Fibroblast of skin of abdomen (primary cell): ENCODE data around the gene YIF1A.
"Not testable (repeated sequence)": the region's sequence is repeated elsewhere in the genome, so short reads cannot be mapped to it uniquely, and the experiment has no call there.

Source experiments
- DNase-seq: peaks from one replicate; pipeline ENCODE4 v3.0.0-alpha.2; 2013

Gene YIF1A

DNA sequence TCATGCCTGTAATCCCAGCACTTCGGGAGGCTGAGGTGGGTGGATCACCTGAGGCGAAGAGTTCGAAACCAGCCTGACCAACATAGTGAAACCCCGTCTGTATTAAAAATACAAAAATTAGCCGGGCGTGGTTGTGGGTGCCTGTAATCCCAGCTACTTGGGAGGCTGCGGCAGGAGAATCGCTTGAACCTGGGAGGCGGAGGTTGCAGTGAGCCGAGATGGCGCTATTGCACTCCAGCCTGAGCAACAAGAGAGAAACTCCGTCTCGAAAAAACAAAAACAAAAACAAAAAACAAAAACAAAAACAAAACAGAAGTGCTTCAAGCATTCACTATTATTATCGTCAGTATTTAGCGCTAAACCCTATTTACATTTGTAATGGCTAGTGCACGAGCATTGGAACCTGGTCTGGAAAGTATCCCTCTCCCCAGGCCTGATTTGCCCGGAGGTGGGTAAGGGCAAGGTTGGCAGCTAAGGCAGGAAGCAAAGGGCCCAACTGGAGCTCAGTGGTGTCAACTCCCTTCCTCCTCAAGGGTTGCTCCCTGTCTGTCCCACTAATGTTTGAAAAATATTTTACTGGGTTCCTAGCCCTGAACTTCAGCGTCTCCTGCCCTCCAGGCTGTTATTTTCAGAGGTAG is 22.0 kb upstream of the YIF1A start:
- DNase-seq: not testable (repeated sequence)

GRCh38 chr11:66310324-66310723 is 21.4 kb upstream of the YIF1A start:
- DNase-seq: no peak

DNA sequence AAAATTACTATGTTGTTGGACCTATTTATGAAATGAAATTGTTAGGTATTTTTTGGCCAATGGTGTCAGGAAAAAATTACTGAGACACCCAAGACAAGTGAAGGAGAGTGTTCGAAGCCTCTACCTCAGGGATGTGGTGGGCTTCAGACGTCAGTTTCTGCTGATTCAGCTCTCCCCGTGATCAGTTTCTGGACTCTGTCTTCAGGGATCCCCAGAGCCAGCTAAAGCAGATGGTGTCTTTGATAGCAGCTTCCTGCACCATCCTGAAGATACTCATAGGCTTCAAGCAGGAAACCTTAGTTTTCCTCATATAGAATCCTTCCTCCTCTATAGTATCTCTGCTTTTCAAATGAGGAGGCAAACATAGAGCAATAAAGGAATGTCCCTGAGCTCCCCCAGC is 20.5 kb upstream of the YIF1A start:
- no peak for DNase-seq

DNA sequence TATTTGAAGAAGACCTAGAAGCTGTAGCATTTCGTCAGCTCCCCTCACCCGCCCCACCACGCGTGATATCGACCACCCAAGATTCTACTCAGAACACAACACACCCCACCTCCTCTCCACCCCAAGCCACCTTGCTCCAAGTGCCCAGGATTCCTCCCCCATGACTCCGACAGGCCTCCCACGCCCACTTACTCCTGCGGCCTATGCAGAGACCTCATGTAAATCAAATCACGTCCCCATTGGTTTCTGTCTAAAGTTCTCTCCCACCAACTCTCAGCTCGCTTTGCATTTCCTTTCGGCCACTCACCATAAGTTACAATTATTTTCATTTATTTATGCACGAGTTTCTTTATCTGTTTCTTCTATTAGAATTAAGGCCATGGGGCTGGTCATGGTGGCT is 13.7 kb upstream of the YIF1A start:
- no peak for DNase-seq

- no peak for DNase-seq
Observed at GRCh38 chr11:66299186-66299585, 10.2 kb upstream of the YIF1A start.

GRCh38 chr11:66297610-66298009 is 8.7 kb upstream of the YIF1A start:
- no peak for DNase-seq

- no peak for DNase-seq
Observed at GRCh38 chr11:66294626-66295620, 6.0 kb upstream of the YIF1A start.

DNA sequence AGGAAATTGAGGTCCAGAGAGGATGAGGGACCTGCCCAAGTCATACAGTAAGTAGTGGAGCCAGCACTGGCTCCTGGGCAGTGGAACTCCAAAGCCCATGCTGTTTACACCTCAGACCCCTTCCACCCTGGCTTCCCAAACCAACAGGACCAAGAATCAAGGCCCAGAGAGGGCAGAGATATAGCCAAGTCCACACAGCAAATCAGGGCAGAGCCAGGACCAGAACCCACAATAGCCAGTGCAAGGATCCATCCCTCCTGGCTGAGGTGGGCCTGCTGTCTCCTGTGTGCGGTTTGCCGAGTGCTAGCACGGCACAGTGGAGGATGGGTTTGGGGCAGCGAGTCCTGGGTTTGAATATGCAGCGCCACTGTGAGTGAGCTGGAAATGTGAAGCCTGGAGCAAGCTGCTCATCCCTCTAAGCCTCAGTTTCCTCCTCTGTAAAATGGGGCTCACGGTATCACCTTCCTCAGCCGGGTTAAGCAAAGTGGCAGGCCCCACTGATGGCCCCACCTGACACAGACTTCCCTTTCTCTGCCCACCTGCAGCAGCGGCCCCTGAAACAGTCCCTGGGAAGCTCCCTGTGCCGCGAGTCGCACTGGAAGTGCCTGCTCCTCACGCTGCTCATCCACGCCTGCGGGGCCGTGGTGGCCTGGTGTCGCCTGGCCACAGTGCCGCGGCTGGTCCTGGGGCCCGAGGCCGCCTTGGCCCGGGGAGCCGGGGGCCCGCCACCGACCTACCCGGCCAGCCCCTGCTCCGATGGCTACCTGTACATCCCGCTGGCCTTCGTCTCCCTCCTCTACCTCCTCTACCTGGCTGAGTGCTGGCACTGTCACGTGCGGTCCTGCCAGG is 5.1 kb upstream of the YIF1A start:
- DNase-seq: no peak

GRCh38 chr11:66293352-66293751 is 4.4 kb upstream of the YIF1A start:
- no peak for DNase-seq

DNA sequence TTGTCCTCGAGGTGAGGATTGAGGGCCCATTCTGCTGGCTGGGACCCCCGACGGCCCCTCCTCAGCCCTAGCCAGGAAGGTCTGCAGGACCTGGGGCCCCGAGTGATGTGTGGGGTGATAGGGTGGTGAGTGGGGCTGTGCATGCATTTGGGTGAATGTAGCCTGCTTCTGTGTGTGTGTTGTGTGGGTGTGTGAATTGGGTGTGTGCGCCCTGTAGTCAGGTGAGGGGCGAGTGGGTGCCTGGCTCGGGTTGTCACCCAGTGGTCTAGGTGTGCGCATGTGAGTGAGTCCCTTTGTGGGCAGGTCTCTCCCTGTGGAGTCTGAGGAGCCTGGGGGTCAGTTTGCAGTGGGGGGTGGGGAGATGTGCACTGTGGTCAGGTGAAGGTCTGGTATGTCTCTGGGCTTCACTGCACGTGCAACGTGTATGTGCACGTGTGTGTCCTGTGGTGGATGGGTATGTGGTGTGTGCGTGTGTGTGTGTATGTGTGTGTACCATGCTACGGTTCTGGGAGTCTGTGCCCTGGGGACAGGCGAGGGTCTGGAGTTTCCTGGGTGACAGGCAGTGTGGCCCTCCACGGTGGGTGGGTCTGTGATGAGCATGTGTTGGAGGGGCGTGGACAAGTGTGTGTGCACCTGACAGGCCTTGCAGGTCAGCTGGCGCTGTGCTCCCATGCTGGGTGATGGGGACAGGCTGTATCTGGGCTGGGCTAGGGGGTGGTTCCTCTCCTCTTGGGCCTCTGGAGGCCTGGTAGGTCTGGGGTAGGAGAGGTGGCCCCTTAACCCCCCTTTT is 3.8 kb upstream of the YIF1A start:
- DNase-seq: no peak

- DNase-seq: no peak
Observed at GRCh38 chr11:66291706-66292542, 3.0 kb upstream of the YIF1A start, which contains the start of gene TMEM151A. TSS of gene TMEM151A (plus strand) at chr11:66291894. CDS start at chr11:66292014, 120 bp downstream.

DNA sequence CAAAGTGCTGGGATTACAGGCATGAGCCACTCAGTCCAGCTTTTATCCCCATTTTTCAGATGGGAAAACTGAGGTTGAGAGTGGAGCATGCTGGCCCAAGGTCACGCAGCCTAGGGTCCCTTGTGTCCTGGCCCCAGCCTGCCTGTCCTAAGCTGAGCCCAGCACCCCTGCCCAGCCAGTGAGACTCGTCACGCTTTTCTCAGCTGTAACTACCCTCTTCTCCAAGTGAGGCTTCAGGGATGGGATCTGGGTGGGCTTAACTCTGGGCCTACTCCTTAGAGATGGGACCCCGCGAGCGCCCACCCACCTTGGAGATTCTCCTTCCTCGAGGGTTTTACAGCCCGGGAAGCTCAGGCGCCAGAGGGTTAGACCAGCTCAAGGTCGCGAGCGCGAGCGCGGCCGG is 2.4 kb upstream of the YIF1A start:
- DNase-seq: no peak

DNA sequence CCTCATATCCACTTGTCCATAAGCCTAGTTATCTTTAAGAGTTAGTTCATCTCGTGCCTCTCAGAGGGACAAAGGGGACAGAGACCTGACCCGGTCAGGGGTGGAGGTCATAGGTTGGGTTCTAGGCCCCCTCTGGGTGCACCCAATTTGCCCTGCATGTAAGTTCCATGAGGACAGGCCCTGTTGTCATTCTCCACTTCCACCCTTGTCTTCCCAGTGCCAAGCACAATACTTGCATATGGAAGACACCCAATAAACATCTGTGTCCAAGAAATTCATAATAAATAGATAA is 1.3 kb upstream of the YIF1A start:
- DNase-seq: no peak

DNA sequence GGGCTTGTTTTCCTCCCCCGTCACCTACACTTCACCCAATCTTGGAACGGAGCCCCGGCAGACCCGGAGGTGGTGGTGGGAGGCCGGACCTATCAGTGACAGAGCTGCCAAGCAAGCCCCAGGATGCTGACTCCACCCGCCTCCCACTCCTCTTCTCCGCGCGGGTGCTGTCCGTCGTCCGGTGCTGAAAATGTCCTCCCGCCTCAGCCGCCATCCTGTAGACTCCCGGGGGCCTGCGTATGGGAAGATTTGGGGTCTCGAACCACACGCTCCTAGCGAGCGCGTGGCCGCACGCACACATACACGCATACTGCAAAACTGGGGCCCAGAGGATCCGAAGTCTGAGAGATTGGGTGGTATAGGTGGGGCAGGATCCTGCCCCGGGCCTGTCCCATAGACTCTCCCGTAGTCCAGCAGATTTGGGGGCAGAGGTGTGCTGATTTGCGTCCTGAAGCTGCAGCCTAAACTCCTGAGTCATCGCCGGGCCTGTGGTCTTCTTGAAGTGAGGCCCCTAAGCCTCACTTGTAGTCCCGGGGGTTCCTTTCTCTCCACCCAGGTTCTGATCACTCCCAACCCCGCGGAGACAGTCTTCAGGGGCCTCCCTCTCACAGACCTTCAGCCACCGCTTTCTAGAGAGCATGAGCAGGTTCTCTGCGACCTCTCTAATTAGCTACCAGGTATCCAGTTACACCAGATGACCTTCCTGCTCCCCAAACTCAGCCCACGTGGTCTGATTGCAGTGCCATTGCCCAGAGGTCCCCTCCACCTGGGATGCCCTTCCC is 796 bp upstream of the YIF1A start:
- DNase-seq: no peak

DNA sequence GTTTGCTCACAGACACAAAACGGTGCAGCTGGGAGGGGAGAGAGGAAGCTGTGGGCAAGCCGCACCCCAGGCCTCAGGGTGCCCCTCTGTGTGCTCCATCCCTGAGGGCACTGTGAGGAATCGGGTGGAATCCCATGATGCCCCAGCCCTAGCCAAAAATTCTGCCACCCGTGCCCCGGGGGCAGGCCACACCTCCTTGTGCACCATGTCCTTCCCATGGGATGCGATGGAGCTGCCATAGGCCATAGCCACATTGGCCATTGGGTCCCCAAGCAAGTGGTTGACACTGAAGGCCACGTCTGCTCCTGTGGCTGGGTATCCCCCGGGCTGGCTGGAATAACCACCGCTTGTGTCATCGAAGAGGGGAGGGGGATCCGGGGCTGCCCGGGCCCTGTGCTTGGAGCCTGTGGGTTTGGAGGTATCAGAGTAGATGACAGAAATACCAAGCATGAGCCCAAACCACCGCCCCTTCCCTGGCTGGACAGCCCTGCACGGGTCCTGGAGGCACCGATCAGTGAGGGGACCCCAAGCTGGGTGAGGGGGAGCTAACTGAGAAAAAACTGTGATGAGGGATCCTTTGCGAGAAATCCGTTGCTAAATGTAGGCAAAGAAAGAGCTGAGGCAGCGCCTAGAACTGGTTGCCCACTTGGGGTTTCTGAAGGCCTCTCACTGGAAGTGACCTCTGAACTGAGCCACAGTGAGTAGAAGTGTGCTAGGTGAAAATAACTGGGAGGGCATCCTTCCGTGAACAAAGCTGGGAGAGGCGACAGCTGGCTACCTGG is 863 bp downstream of the YIF1A start:
- DNase-seq: no peak

DNA sequence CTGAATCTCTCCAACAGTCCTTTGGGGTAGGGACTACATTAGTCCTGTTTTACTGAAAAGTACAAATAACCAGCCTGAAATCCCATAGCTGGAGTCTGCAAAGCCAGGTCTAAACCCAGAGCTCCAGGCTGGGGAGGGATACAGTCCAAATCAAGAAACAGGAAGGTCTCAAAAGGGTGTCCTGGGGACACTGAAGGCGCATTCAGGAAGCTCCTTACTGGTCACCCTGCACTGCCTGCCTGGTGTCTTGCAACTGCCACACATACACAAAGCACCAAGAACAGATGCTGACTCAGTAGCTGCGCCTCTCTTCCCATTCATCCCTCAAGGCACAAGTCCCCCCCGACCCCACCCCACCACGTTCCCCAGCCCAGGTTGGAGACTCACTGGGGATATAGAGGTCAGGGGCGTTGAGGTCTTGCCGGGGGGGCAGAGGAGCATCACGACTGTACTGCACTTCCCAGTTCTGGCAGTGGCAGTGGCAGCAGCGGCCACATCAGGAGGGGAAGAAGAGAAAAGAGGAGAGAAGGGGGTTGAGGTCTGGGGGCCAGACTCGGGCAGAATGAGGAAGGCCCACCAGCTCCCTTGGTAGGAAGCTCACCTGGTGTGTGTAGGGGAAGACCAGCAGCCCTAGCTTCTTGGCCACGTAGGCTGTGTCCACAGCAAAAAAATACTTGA is 1.6 kb downstream of the YIF1A start:
- DNase-seq: no peak

DNA sequence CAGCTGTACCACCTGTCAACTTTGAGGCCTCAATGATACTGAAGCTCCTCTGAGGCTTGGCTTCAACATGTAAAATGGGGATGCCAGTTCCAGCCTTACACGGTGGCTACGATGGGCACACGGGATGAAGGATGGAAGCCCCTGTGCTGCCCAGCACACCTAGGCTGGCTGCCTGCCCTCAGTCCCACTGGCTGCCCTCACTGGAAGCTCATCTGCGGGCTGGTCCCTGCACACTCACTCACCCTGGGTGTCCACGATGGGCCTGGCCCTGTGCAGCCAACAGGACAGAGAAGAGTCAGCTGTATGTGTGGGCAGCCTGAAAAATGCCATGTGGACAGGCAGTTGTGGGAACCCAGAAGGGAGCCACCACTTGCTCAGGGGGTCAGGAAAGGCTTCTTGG is 2.2 kb downstream of the YIF1A start:
- DNase-seq: no peak

GRCh38 chr11:66285250-66285947 is 3.5 kb downstream of the YIF1A start:
- DNase-seq: no peak
